ENCODE data around the gene PTPRT.

Gene PTPRT

DNA sequence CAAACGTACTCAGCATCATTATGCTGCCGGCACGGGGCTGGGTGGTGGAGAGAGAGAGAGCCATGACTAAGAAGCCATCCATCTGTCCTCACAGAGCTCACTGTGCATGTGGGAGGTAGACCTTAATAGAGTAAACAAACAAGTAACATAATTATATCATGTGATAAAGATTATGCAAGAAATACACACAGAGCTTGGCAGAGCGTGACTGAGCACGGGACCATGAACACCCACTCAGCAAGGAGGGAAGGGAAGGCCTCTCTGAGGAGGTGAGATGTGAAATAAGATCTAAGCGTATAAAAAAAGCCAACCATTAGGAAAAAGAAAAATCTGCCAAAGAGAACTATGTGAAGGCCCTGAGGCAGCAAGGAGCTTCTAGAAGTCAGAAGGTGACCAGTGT, 207.5 kb downstream of the PTPRT start:
- no peaks in the 10 kb centered on the region for H3F3A ChIP-seq (ENCODE audit: insufficient read depth, low read length)

DNA sequence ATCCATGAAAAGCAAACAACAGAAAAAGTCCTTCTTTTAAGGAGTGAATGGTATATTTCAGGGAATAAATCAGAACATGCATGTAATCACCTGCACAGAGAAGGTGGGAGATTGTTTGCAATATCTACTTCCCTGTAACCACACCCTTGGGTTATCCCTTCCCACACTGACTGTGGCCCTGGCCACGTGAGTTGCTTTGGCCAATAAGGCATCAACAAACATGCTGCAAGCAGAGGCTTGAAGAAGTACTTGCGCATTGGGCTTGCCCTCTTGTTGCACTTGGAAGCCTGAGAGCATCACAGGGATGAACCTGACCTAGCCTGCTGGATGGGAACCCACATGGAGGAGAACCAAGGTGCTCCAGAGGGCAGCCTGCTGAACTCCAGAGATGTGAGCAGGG, 208.5 kb downstream of the PTPRT start:
- H3K9me3 ChIP-seq (replicated peaks; ENCODE audit: insufficient read depth, low read length): no peaks in the 10 kb centered on the region
- no peaks in the 10 kb centered on the region for H3K9me2 ChIP-seq (replicated peaks; ENCODE audit: insufficient read depth, low read length)
- H2AFZ ChIP-seq (ENCODE audit: low read length): no peak overlapping the region
- H3F3A ChIP-seq (ENCODE audit: insufficient read depth, low read length): no peaks in the 10 kb centered on the region
- H3K27me3 ChIP-seq (replicated peaks; ENCODE audit: insufficient read depth, low read length): no peaks in the 10 kb centered on the region
- H3K27ac ChIP-seq (ENCODE audit: low read length): no peak overlapping the region
- no peaks in the 10 kb centered on the region for H4K20me1 ChIP-seq (ENCODE audit: insufficient read depth, low read length)
- H3K4me1 ChIP-seq (ENCODE audit: low read length): no peaks in the 10 kb centered on the region
- H3K79me2 ChIP-seq (ENCODE audit: low read length): no peaks in the 10 kb centered on the region
- no peak overlapping the region for H3K4me3 ChIP-seq (ENCODE audit: low read length)
- H3K36me3 ChIP-seq (replicated peaks; ENCODE audit: insufficient read depth, low read length): no peaks in the 10 kb centered on the region
- no peak overlapping the region for H3K4me2 ChIP-seq (ENCODE audit: low read depth, low read length)
- DNase-seq: no peak
- no peak overlapping the region for H3K9ac ChIP-seq (ENCODE audit: low read length)
- TF ChIP-seq, protein P1, sequence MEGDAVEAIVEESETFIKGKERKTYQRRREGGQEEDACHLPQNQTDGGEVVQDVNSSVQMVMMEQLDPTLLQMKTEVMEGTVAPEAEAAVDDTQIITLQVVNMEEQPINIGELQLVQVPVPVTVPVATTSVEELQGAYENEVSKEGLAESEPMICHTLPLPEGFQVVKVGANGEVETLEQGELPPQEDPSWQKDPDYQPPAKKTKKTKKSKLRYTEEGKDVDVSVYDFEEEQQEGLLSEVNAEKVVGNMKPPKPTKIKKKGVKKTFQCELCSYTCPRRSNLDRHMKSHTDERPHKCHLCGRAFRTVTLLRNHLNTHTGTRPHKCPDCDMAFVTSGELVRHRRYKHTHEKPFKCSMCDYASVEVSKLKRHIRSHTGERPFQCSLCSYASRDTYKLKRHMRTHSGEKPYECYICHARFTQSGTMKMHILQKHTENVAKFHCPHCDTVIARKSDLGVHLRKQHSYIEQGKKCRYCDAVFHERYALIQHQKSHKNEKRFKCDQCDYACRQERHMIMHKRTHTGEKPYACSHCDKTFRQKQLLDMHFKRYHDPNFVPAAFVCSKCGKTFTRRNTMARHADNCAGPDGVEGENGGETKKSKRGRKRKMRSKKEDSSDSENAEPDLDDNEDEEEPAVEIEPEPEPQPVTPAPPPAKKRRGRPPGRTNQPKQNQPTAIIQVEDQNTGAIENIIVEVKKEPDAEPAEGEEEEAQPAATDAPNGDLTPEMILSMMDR (IDR thresholded peaks at IDR 0.05; ENCODE audit: low read length): no peak
- no peak for TF ChIP-seq EZH2phosphoT487 (IDR thresholded peaks at IDR 0.05; ENCODE audit: low read length)

More for the DNA sequence above, 207.5 kb downstream of the PTPRT start:
- no peak overlapping the region for H2AFZ ChIP-seq (ENCODE audit: low read length)
- H3K4me3 ChIP-seq (ENCODE audit: low read length): no peak overlapping the region
- DNase-seq: no peak
- no peak overlapping the region for H3K9ac ChIP-seq (ENCODE audit: low read length)
- H3K9me3 ChIP-seq (replicated peaks; ENCODE audit: insufficient read depth, low read length): no peaks in the 10 kb centered on the region
- H3K79me2 ChIP-seq (ENCODE audit: low read length): no peaks in the 10 kb centered on the region
- no peak for TF ChIP-seq EZH2 (optimal IDR thresholded peaks at IDR 0.05; ENCODE audit: low read depth, low read length)
- no peak for TF ChIP-seq EZH2phosphoT487 (IDR thresholded peaks at IDR 0.05; ENCODE audit: low read length)
- TF ChIP-seq, protein P1 (IDR thresholded peaks at IDR 0.05; ENCODE audit: low read length): no peak
- H3K4me2 ChIP-seq (ENCODE audit: low read depth, low read length): no peak overlapping the region
- no peaks in the 10 kb centered on the region for H3K4me1 ChIP-seq (ENCODE audit: low read length)
- no peaks in the 10 kb centered on the region for H3K9me2 ChIP-seq (replicated peaks; ENCODE audit: insufficient read depth, low read length)
- no peaks in the 10 kb centered on the region for H4K20me1 ChIP-seq (ENCODE audit: insufficient read depth, low read length)
- H3K27me3 ChIP-seq (replicated peaks; ENCODE audit: insufficient read depth, low read length): no peaks in the 10 kb centered on the region
- no peaks in the 10 kb centered on the region for H3K36me3 ChIP-seq (replicated peaks; ENCODE audit: insufficient read depth, low read length)
- H3K27ac ChIP-seq (ENCODE audit: low read length): no peak overlapping the region

DNA sequence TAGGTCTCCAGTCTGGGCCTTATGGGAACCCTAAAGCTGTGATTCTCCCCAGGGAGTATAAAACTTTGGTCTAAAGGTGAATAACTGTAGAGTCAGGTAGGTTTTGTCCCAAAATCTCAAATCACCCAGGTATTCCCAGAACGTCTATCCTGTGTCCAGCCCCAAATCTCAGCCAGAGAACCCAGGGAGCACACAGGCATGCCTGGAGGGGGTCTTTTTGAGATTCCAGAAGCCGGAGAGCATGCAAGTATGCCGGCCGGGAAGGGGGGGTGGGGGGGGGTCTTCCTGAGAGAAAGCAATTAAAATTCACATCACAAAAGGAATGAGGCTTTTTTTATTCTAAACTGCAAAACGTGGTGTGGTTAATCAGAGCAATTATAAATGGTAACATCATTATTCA, 210.0 kb downstream of the PTPRT start:
- H3F3A ChIP-seq (ENCODE audit: insufficient read depth, low read length): no peaks in the 10 kb centered on the region

More for the DNA sequence above, 210.0 kb downstream of the PTPRT start:
- no peaks in the 10 kb centered on the region for H3K27me3 ChIP-seq (replicated peaks; ENCODE audit: insufficient read depth, low read length)
- no peak overlapping the region for H3K4me3 ChIP-seq (ENCODE audit: low read length)
- no peak overlapping the region for H2AFZ ChIP-seq (ENCODE audit: low read length)
- H3K27ac ChIP-seq (ENCODE audit: low read length): no peak overlapping the region
- H3K4me1 ChIP-seq (ENCODE audit: low read length): no peaks in the 10 kb centered on the region
- H3K4me2 ChIP-seq (ENCODE audit: low read depth, low read length): no peak overlapping the region
- TF ChIP-seq, protein P1 (IDR thresholded peaks at IDR 0.05; ENCODE audit: low read length): no peak
- TF ChIP-seq EZH2phosphoT487 (IDR thresholded peaks at IDR 0.05; ENCODE audit: low read length) (no peak), EZH2 (optimal IDR thresholded peaks at IDR 0.05; ENCODE audit: low read depth, low read length) (no peak)
- no peaks in the 10 kb centered on the region for H3K9me2 ChIP-seq (replicated peaks; ENCODE audit: insufficient read depth, low read length)
- no peak overlapping the region for H3K9ac ChIP-seq (ENCODE audit: low read length)
- no peaks in the 10 kb centered on the region for H3K79me2 ChIP-seq (ENCODE audit: low read length)
- H3K36me3 ChIP-seq (replicated peaks; ENCODE audit: insufficient read depth, low read length): no peaks in the 10 kb centered on the region
- no peaks in the 10 kb centered on the region for H4K20me1 ChIP-seq (ENCODE audit: insufficient read depth, low read length)
- no peaks in the 10 kb centered on the region for H3K9me3 ChIP-seq (replicated peaks; ENCODE audit: insufficient read depth, low read length)
- no peak for DNase-seq

All from MM.1S (cell line).